Cardiac septum (tissue), 1 donor: ENCODE measurements around the gene ABCF1. TPM values are rescaled to one million over a fixed set of nuclear protein-coding genes. Genes with fewer than 3 reads are reported as not detected.
A peak's percentile ranks its signal among the peaks of the same experiment; 100 is the strongest.

Source experiments
- DNase-seq: peaks from one replicate; pipeline ENCODE4 v3.0.0-alpha.2; 2020; ENCODE audit warnings: low spot score
- intact Hi-C: fragments of 100-400 bp; cut with DNase I; formaldehyde crosslinking; loops from one replicate; pipeline ENCODE4 v1.14.0; 2022
- microRNA-seq: library from miRNA; unstranded; fragments of <30 nt; microRNA quantifications from one replicate; pipeline ENCODE4 v1.2.0, GENCODE V29; 2020
- total RNA-seq: library from RNA; stranded (reverse); fragmentation: NEBNext Ultra II Directional; extraction: Animal tissue kit (Norgen Biotek cat#: 25700); gene quantifications from one replicate; pipeline ENCODE4 v1.2.1, GENCODE V29; 2021
- donor health status: DM: no; HTN: no; CAD: no.

The ABCF1 gene
- total RNA-seq, 1 donor from 2014 or later = 44.2 TPM

- no peak for DNase-seq
- intact Hi-C loops = loop anchor here (5.0 kb wide), 3 partner anchors 59 to 926 kb away; partner anchors contain the start of genes DDX39B, GNL1, PPP1R18 and PRR3
Observed at GRCh38 chr6:30615958-30616810, 44.9 kb downstream of the ABCF1 start.

- peak; percentile 99 for DNase-seq
- intact Hi-C loops = loop anchor here (1.0 to 5.0 kb wide), 4 partner anchors 60 to 925 kb away; partner anchors contain the start of genes DDX39B, GNL1, MDC1 and PPP1R18
Observed at GRCh38 chr6:30616811-30617564, 45.7 kb downstream of the ABCF1 start, which contains the start of gene PPP1R10. TSS of gene PPP1R10 (minus strand) at chr6:30617243. CDS start at chr6:30609944, 7,299 bp downstream.

- intact Hi-C loops = loop anchor here (1.0 to 5.0 kb wide), 4 partner anchors 60 to 925 kb away; partner anchors contain the start of genes DDX39B, GNL1, MDC1 and PPP1R18
- peak; percentile 99 for DNase-seq
Observed at GRCh38 chr6:30617565-30618269, 46.5 kb downstream of the ABCF1 start, which contains the start of gene MRPS18B. TSS of gene MRPS18B (plus strand) at chr6:30617840. CDS start at chr6:30617866, 26 bp downstream.

DNA sequence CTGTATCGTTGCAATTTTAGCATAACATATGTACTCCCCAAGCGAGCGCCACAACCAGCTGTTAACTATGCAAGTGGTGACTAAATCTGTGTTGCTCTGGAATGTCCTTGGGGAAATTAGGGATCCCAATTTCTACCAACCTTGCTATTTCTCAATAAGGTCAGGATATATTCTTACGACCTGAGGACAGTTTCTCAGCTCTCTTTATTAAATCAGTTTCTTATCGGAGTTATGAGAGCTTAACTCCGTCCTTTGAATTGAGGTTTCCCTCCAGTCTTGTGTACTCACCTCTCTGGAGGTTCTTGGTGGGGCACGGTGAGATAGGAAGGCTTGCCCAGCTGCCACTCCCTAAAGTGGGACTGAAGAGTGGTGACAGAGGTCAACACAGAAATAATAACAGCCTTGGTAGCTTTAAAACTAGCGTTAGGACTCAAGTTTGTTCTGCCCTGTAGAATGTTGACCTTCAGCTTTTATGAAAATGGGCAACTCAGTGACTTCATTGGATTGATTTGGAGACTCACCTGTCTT is 47.1 kb downstream of the ABCF1 start:
- no peak for DNase-seq
- intact Hi-C loops = loop anchor here (5.0 kb wide), 3 partner anchors 61 to 924 kb away; partner anchors contain the start of genes DDX39B, GNL1, PPP1R18 and PRR3

DNA sequence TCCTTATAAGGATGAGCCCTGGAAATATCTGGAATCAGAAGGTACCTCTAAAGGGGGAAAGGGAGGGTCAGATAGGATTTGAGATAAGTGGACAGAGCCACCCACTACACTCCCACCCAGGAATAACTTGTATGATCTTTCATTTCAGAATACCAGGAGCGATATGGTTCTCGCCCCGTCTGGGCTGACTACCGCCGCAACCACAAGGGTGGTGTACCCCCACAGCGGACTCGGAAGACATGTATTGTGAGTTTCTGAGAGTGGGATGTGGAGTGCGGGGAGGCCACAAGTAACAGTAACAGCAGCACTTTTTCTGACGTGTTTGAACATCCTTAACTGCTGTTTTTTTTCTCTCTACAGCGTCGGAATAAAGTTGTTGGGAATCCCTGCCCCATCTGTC is 48.3 kb downstream of the ABCF1 start:
- intact Hi-C loops = loop anchor here (5.0 kb wide), 3 partner anchors 62 to 923 kb away; partner anchors contain the start of genes DDX39B, GNL1, PPP1R18 and PRR3
- no peak for DNase-seq

DNA sequence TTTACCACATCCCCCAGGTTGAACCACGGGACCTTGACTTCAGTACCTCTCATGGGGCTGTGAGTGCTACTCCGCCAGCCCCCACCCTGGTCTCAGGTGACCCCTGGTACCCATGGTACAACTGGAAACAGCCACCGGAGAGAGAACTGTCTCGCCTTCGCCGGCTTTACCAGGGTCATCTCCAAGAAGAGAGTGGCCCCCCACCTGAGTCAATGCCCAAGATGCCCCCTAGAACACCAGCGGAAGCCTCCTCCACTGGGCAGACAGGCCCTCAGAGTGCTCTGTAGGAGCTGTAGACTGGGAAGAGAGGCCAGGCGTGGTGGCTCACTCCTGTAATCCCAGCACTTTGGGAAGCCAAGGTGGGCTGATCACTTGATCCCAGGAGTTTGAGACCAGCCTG is 54.3 kb downstream of the ABCF1 start:
- intact Hi-C loops = loop anchor here (5.0 kb wide), 1 partner anchor 47 kb away; the partner anchor contains the start of gene DHX16

GRCh38 chr6:30626484-30627366 is 55.5 kb downstream of the ABCF1 start, which contains the start of gene ATAT1:
TSS of gene ATAT1 (plus strand) at chr6:30626874.
- DNase-seq = peak; percentile 95
- intact Hi-C loops = loop anchor here (5.0 kb wide), 1 partner anchor 46 kb away; the partner anchor contains the start of gene DHX16

More for the DNA sequence above, 54.3 kb downstream of the ABCF1 start:
- no peak for DNase-seq

DNA sequence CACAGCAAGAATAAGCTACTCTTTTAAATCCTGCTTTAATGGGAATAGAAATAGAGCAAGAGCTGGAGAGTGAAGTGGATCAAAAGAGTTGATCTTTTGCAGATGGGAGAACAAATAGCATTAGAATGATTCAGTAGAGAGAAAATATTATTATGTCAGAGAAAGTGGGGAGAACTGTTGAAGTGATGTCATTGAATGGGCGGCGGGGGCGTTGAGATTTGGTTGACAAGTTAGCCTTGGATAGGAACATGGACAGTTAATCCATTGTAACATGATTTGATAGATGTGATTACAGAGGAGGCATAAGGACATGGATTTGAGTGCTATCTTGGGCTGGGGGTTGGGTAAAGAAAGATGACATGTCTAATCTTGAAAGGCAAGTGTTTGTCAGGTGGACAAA is 64.6 kb downstream of the ABCF1 start:
- intact Hi-C loops = no loop called here

DNA sequence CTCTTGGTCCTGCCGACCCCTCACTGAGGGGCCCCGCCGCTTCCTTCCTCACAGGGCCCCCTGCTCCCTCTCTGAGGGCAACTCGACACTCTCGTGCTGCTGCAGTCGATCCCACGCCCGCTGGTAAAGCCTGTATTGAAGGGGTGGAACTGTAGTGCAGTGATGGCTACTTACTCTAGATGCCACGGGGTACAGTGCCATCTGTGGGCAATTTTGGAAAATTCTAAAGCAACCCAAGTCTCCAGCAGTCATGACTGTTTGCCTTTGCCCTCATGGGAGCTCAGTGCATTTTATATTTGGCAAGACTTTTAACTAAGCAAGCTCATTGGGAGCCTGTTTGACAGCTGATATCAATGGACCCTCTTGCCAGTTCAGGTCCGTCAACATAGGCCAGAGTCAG is 69.2 kb downstream of the ABCF1 start:
- intact Hi-C loops = no loop called here
- no peak for DNase-seq

More for the DNA sequence above, 64.6 kb downstream of the ABCF1 start:
- DNase-seq = no peak

- DNase-seq = no peak
Observed at GRCh38 chr6:30641048-30641447, 69.8 kb downstream of the ABCF1 start.

More at GRCh38 chr6:30641048-30641447, 69.8 kb downstream of the ABCF1 start:
- intact Hi-C loops = no loop called here

Small RNA genes lying within 50 kb of the gene (microRNA-seq; reads per million reads assigned to microRNA genes)
- gene MIR877 = 14.2 reads per million, percentile 28 among the genes with 10 or more reads in this experiment

Other genes starting within 250 kb of the ABCF1 start
- 10.3 TPM for gene TRIM39, start 244.5 kb upstream of the ABCF1 start, total RNA-seq
- 22.1 TPM for gene RPP21, start 226.3 kb upstream of the ABCF1 start, total RNA-seq
- 126 TPM for gene HLA-E, start 81.9 kb upstream of the ABCF1 start, total RNA-seq
- 19.6 TPM for gene GNL1, start 15.0 kb upstream of the ABCF1 start, total RNA-seq
- gene PRR3, start 14.1 kb upstream of the ABCF1 start, total RNA-seq = 3.2 TPM
- 30.0 TPM for gene PPP1R10, start 45.8 kb downstream of the ABCF1 start, total RNA-seq
- 96.1 TPM for gene MRPS18B, start 46.4 kb downstream of the ABCF1 start, total RNA-seq
- 4.3 TPM for gene ATAT1, start 55.4 kb downstream of the ABCF1 start, total RNA-seq
- gene C6orf136, start 75.7 kb downstream of the ABCF1 start, total RNA-seq = 49.1 TPM
- 21.6 TPM for gene DHX16, start 101.6 kb downstream of the ABCF1 start, total RNA-seq
- gene PPP1R18, start 115.2 kb downstream of the ABCF1 start, total RNA-seq = 37.7 TPM
- 4.3 TPM for gene NRM, start 119.5 kb downstream of the ABCF1 start, total RNA-seq
- 23.1 TPM for gene MDC1, start 145.8 kb downstream of the ABCF1 start, total RNA-seq
- gene TUBB, start 148.9 kb downstream of the ABCF1 start, total RNA-seq = 215 TPM
- gene FLOT1, start 171.2 kb downstream of the ABCF1 start, total RNA-seq = 251 TPM
- gene IER3, start 173.1 kb downstream of the ABCF1 start, total RNA-seq = 285 TPM